Activated gamma-delta T cell (primary cell): ENCODE data around the gene RPA4.
"Not testable (repeated sequence)": the region's sequence is repeated elsewhere in the genome, so short reads cannot be mapped to it uniquely, and the experiment has no call there.

Source experiments
- DNase-seq: peaks from one replicate; lab custom pipeline; 2025; lab: John Stamatoyannopoulos, UW
- total RNA-seq, 2 donors: gene quantifications; one replicate each; lab custom pipeline; 2026; lab: John Stamatoyannopoulos, UW

RPA4 gene, protein sequence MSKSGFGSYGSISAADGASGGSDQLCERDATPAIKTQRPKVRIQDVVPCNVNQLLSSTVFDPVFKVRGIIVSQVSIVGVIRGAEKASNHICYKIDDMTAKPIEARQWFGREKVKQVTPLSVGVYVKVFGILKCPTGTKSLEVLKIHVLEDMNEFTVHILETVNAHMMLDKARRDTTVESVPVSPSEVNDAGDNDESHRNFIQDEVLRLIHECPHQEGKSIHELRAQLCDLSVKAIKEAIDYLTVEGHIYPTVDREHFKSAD
- 0.44 to 0.46 reads per million in 2 donors for total RNA-seq

DNA sequence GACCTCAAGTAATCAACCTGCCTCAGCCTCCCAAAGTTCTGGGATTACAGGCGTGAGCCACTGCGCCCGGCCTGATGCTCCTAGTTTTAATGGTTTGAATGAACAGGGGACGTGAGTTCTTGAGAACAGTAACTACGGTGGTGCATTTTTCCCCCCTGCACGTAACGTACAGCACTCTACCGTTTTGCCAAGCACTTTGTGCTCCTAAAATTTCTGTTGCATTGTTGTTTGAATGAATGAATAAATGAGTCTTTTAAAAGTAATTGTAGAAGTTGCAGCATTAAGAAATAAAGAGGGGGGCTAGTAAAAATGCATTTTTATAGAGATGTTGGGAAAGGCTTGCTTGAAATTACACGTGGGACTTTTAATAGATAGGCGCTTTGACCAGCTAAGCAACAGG lies at the start of gene RPA4:
Gene RPA4, plus strand, starts transcription at position 301 of the 400 bp plus-strand sequence. CDS start 403 bp downstream, outside the sequence.
- no peak for DNase-seq

DNA sequence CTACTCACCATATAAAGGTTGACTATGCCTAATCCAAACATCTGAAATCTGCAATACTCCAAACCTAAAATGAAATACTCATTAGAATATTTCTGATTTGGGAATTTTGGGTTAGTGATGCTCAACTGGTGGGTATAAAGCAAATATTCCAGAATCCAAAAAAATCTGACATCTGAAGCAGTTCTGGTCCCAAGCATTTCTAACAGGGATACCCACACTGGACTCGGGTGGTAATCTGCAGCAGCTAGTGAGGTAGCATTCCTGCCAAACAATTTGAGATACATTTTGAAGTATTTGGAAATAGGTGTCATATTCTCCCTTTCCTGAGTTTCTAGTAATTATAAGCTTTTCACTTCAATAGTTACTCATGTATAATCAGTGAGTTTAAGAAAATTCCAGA lies 49.6 kb upstream of the RPA4 start:
- no peak for DNase-seq

GRCh38 chrX:96835660-96836289 lies 47.9 kb upstream of the RPA4 start:
- no peak for DNase-seq

- no peak for DNase-seq
Measured at GRCh38 chrX:96837808-96838207, 45.9 kb upstream of the RPA4 start.

GRCh38 chrX:96838537-96838936 lies 45.2 kb upstream of the RPA4 start:
- no peak for DNase-seq

DNA sequence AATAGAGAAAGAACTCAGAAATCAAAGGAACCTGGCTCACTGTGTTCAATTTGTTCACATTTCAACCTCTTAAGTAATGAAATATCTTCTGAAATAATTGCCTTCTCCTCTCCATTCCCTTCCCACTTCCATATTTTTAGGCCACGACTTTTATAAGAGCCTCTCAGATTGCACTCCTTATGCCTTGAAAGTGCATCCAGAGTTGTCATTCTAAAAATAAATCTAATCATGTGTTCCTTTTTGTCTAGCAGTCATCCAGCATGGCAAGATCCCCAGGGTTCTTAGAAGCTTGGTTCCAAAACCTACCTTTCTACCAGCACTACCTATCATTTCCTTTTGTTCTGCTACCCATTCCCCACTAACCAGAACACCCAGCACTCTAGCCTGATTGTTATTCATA lies 42.4 kb upstream of the RPA4 start:
- no peak for DNase-seq

DNA sequence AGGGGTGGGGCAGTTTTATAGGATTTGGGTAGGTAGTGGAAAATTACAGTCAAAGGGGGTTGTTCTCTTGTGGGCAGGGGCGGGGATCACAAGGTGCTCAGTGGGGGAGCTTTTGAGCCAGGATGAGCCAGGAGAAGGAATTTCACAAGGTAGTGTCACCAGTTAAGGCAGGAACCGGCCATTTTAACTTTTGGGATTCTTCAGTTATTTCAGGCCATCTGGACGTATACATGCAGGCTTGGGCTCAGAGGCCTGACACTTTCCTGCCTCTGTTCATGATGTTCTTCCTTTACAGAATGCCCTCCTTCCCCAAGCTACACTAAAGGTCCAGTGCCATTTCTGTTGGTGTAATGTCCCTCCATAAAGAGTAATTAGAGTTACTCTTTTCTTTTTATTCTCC lies 41.8 kb upstream of the RPA4 start:
- not testable (repeated sequence) for DNase-seq

DNA sequence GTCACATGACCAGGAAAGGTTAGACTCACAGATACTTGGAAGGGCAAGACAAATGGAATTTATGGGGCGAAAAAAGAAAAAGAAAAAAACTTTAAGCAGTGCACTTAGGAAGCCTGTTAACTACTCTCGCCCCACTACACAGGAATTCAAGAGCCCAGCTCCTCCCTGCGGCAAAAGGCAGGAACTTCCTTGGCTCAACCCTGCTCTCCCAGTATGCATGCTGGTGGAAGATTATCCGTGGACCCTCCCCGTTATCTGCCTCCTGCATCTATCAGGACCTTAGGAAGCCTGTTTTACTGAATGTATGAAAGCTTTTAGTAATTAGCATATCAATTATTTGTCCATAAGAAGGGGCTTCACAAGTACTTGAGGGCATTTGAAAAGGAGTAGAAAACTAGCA lies 40.1 kb upstream of the RPA4 start:
- no peak for DNase-seq

DNA sequence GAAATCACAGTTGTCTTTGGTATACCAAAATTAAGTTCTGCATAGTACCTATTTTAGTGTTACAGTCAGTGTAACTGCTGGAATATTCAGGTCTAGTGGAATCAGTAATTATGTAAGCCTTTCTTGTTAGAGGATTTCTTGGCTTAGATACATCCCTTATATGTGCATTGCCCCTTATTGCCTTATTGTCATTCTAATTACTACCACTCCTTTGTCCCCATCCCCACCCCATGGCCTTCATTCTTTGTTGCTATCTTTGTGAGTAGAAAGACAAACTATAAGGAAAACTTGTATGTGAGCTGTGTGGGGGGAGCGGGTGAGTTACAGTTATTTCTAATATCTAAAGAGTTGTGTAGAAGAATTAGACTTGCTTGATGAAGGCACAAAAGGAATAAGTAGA lies 36.9 kb upstream of the RPA4 start:
- no peak for DNase-seq

- not testable (repeated sequence) for DNase-seq
Measured at GRCh38 chrX:96859422-96859821, 24.3 kb upstream of the RPA4 start.

DNA sequence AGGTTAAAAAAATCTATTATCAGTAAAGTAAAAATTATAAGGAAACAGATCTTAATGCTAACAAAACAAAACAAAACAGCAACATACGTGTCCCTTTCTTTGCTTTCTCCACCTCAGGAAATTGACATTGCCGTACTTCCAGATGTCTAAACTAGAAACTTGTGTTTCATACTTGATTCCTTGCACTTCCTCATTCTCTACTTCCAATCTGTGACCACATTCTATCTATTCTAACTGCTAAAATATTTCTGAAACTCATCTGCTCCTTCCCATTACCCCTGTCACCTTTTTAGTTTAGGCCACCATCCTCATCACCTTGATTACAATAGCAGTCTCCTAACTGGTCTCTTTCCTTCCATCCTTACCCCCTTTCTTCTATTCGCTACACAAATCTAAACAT lies 22.5 kb upstream of the RPA4 start:
- DNase-seq = no peak

- DNase-seq = no peak
Measured at GRCh38 chrX:96861661-96862060, 22.0 kb upstream of the RPA4 start.

GRCh38 chrX:96884027-96884426 lies 319 bp downstream of the RPA4 start:
- DNase-seq = no peak

DNA sequence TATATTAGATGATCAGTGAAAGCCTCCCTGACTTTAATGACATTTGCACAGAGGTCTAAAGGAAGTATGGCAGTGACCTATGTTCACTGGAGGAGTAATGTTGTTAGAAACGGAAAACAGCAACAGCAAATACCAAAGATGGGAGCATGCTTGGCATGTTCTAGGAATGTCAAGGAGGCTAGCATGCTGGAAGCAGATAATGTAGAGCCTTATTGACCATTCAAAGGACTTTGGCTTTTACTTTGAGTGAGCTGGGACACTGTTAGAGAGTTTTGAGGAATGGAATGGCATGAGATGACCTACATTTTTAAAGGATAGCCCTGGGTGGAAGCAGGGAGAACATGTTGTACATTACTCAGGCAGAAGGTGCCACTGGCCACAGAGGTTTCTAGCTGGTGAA lies 6.0 kb downstream of the RPA4 start:
- no peak for DNase-seq

DNA sequence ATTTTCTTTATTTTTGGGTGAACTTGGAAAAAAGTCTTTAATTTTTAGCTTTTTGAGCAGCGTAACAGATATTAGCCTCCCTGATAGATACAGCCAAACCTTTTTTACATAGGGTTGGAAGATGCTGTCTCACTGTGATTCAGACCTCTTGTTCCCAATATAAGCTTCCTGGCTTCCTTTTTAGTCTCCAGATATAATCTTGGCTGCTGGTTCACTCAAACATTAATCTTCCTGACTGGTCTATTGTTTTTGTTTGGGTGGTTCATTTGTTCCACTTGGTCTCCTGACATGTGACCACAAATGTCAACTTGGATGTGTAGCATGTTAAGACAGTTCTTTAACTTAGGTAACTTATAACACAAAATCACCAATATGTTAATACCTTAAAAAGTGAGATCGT lies 23.0 kb downstream of the RPA4 start:
- no peak for DNase-seq

GRCh38 chrX:96907516-96908272 lies 24.0 kb downstream of the RPA4 start:
- no peak for DNase-seq

- DNase-seq = no peak
Measured at GRCh38 chrX:96909291-96909690, 25.6 kb downstream of the RPA4 start.

DNA sequence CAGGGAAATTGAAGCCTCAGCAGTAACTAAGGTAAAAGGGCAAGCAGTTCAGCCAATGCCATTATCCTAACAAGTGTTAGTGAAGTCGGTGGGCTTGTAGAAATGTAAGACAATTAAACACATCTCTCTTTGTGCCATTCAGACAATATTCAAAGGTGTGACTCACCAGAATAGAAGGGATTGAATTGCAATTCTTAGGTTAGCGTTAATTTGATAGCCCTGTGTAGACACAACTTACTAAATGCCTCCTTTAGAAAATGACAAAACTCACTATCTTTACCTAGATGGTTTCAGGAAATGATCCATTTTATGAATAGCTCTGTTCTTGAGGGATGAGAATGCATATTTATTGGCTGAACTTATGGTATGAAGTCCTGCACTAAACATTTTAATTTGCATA lies 35.2 kb downstream of the RPA4 start:
- no peak for DNase-seq

DNA sequence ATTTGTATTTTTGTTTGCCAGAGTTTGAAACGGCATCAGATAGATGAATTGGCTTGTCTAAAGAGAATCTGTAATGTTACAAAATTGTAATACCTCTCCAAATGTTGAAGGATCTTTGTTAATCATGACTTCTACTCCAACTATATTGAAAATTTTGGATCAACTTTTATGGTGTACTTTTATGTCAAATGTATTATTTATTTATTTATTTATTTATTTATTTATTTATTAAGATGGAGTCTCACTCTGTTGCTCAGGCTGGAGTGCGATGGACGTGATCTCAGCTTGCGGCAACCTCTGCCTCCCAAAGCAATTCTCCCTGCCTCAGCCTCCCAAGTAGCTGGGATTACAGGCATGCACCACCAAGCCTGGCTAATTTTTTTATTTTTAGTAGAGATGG lies 36.0 kb downstream of the RPA4 start:
- DNase-seq = no peak

DNA sequence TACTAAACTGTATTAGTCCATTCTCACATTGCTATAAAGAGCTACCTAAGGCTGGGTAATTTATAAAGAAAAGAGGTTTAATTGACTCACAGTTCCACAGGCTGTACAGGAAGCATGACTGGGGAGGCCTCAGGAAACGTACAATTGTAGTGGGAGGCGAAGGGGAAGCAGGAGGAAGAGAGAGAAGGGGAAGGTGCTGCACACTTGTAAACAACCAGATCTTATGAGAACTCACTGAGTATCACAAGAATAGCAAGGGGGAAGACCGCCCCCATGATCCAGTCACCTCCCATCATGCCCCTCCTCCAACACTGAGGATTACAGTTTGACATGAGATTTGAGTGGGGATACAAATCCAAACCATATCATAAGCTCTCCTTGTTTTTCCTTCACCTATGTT lies 40.9 kb downstream of the RPA4 start:
- no peak for DNase-seq

DNA sequence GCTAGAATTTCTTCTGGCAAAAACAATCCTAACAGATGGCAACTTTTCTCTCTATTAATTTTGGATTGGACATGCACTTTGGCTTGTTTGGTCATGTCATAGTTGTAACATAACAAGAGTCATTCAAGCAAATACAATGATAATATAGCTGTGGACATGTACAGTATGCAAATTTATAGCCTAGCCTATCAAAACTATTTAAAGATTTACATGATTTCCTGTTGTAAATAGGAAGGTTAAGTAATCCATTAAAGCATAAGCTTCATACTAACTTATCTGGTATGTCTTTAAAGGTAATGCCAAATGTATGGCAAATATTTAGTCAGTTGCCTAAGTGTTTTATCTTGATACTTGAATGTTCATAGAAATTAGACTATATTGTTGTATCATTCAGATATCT lies 45.3 kb downstream of the RPA4 start:
- no peak for DNase-seq
